WTC11 (cell line): Measurements from ENCODE around the gene KCNG3. TPM values are rescaled to one million over a fixed set of nuclear protein-coding genes. Genes with fewer than 3 reads are reported as not detected.

ENCODE experiments used
- ATAC-seq: fragments of 200-7000 bp; cut with Tn5 transposase; 2 replicates; pipeline ENCODE4 v1.10.0; 2021; ENCODE audit warnings: mild to moderate bottlenecking, moderate library complexity
- CTCF ChIA-PET: fragments of 300-600 bp; sonication (Branson Sonifier 250); formaldehyde crosslinking; loops from one replicate; lab custom pipeline; 2021; ENCODE audit warnings: antibody characterized with exemption; lab: Charles Lee
- POLR2A ChIA-PET: fragments of 350-600 bp; sonication (Branson Sonifier 250); formaldehyde crosslinking; loops from one replicate; lab custom pipeline; 2021; ENCODE audit warnings: antibody characterized with exemption; lab: Charles Lee
- DNase-seq: peaks from one replicate; pipeline ENCODE4 v3.0.0; 2021; ENCODE audit warnings: low spot score
- H3K27ac Mint-ChIP-seq: 2 replicates; pipeline ENCODE4 v1.8.0; 2021; ENCODE audit warnings: mixed read lengths
- H3K27me3 Mint-ChIP-seq: 2 replicates; pipeline ENCODE4 v1.8.0; 2021; ENCODE audit warnings: low read depth, mild to moderate bottlenecking, moderate library complexity, mixed read lengths
- H3K36me3 Mint-ChIP-seq: 2 replicates; pipeline ENCODE4 v1.8.0; 2021; ENCODE audit warnings: mixed read lengths
- H3K4me1 Mint-ChIP-seq: 2 replicates; pipeline ENCODE4 v1.8.0; 2022; ENCODE audit warnings: mixed read lengths
- H3K4me3 Mint-ChIP-seq: 2 replicates; pipeline ENCODE4 v1.8.0; 2021; ENCODE audit warnings: mild to moderate bottlenecking, moderate library complexity, mixed read lengths
- H3K9me3 Mint-ChIP-seq: 2 replicates; pipeline ENCODE4 v1.8.0; 2021; ENCODE audit warnings: mixed read lengths
- ATF1 ChIP-seq: sonication (generic); formaldehyde crosslinking; IDR thresholded peaks from 2 replicates; pipeline ENCODE4 v1.8.1; 2023; ENCODE audit warnings: mild to moderate bottlenecking, moderate library complexity, missing genetic modification reagents
- CBFB ChIP-seq: sonication (generic); formaldehyde crosslinking; IDR thresholded peaks from 2 replicates; pipeline ENCODE4 v1.8.1; 2022; ENCODE audit warnings: mild to moderate bottlenecking, low read depth, missing genetic modification reagents
- CREB1 ChIP-seq: sonication (generic); formaldehyde crosslinking; IDR thresholded peaks from 2 replicates; pipeline ENCODE4 v1.8.0; 2023; ENCODE audit warnings: mild to moderate bottlenecking, missing genetic modification reagents
- CREM ChIP-seq: sonication (generic); formaldehyde crosslinking; IDR thresholded peaks from 2 replicates; pipeline ENCODE4 v1.8.1; 2022; ENCODE audit warnings: mild to moderate bottlenecking, missing genetic modification reagents, moderate library complexity
- ERG ChIP-seq: fragments of 250-450 bp; sonication (Bioruptor Pico); IDR thresholded peaks from 2 replicates; pipeline ENCODE4 v1.8.0; 2021; ENCODE audit warnings: mild to moderate bottlenecking
- FOXP4 ChIP-seq: sonication (generic); formaldehyde crosslinking; IDR thresholded peaks from 2 replicates; pipeline ENCODE4 v1.8.0; 2022; ENCODE audit warnings: mild to moderate bottlenecking, missing genetic modification reagents
- HMGA2 ChIP-seq: fragments of 250-450 bp; sonication (Bioruptor Pico); IDR thresholded peaks from 2 replicates; pipeline ENCODE4 v1.4.0; 2021; ENCODE audit warnings: mild to moderate bottlenecking, moderate library complexity
- HMGXB4 ChIP-seq: sonication (generic); formaldehyde crosslinking; IDR thresholded peaks from 2 replicates; pipeline ENCODE4 v1.8.1; 2023; ENCODE audit warnings: mild to moderate bottlenecking, moderate library complexity, missing genetic modification reagents
- MYBL2 ChIP-seq: sonication (generic); formaldehyde crosslinking; IDR thresholded peaks from 2 replicates; pipeline ENCODE4 v1.8.1; 2023; ENCODE audit warnings: mild to moderate bottlenecking, moderate library complexity, missing genetic modification reagents
- NFE2L1 ChIP-seq: sonication (generic); formaldehyde crosslinking; IDR thresholded peaks from 2 replicates; pipeline ENCODE4 v1.8.1; 2023; ENCODE audit warnings: missing genetic modification reagents
- SMAD3 ChIP-seq: sonication (generic); formaldehyde crosslinking; IDR thresholded peaks from 2 replicates; pipeline ENCODE4 v1.8.0; 2022; ENCODE audit warnings: missing genetic modification reagents, mild to moderate bottlenecking, borderline replicate concordance
- SMAD4 ChIP-seq: sonication (generic); formaldehyde crosslinking; IDR thresholded peaks from 2 replicates; pipeline ENCODE4 v1.8.0; 2022; ENCODE audit warnings: mild to moderate bottlenecking, missing genetic modification reagents
- TEAD4 ChIP-seq: sonication (generic); formaldehyde crosslinking; IDR thresholded peaks from 2 replicates; pipeline ENCODE4 v1.8.0; 2022; ENCODE audit warnings: mild to moderate bottlenecking, missing genetic modification reagents
- USF1 ChIP-seq: sonication (generic); formaldehyde crosslinking; IDR thresholded peaks from 2 replicates; pipeline ENCODE4 v1.8.0; 2022; ENCODE audit warnings: mild to moderate bottlenecking, missing genetic modification reagents
- ZBTB21 ChIP-seq: sonication (generic); formaldehyde crosslinking; IDR thresholded peaks from 2 replicates; pipeline ENCODE4 v1.8.1; 2023; ENCODE audit warnings: mild to moderate bottlenecking, missing genetic modification reagents, borderline replicate concordance
- ZNF281 ChIP-seq: sonication (generic); formaldehyde crosslinking; IDR thresholded peaks from 2 replicates; pipeline ENCODE4 v1.8.0; 2023; ENCODE audit warnings: mild to moderate bottlenecking, missing genetic modification reagents
- ZNF425 ChIP-seq: fragments of 250-450 bp; sonication (Bioruptor Pico); conservative IDR thresholded peaks from 2 replicates; pipeline ENCODE4 v1.9.0; 2021; ENCODE audit warnings: mild to moderate bottlenecking
- ZNF512 ChIP-seq: sonication (generic); formaldehyde crosslinking; IDR thresholded peaks from 2 replicates; pipeline ENCODE4 v1.8.1; 2022; ENCODE audit warnings: missing genetic modification reagents, borderline replicate concordance
- total RNA-seq: library from RNA; stranded (reverse); gene quantifications from 3 replicates; pipeline ENCODE4 v1.2.3, GENCODE V29; 2021

Gene KCNG3
- total RNA-seq, 1 experiment from 2014 or later: 15.5 TPM

- TF ChIP-seq NFE2L1 (CRISPR knock-in tag): no peak
- TF ChIP-seq, all 79 proteins: peak for 0
Measured at GRCh38 chr2:42495611-42496010, 1.8 kb upstream of the KCNG3 start (continued).

- DNase-seq (no peak), ATAC-seq (no peak)
- H3K27ac Mint-ChIP-seq: peak overlapping the region; percentile 99; the same call in 1 of the 2 replicates
- peaks cover 51% of the 10 kb centered on the region for H3K4me1 Mint-ChIP-seq
- H3K4me3 Mint-ChIP-seq: peak overlapping the region; percentile 97
- H3K36me3 Mint-ChIP-seq: no peaks in the 10 kb centered on the region
- TF ChIP-seq ZNF512 (CRISPR knock-in tag): no peak
- no peak for TF ChIP-seq CREB1
- TF ChIP-seq, all 79 proteins: peak for 0
- peaks cover 20% of the 10 kb centered on the region for H3K27me3 Mint-ChIP-seq
- no peaks in the 10 kb centered on the region for H3K9me3 Mint-ChIP-seq
- CTCF ChIA-PET: interaction anchor here (1.0 kb wide), 1 partner anchor 168 kb away, joined by 3 read pairs; no protein-coding TSS in a partner anchor
- POLR2A ChIA-PET: no interaction called here
Measured at GRCh38 chr2:42495234-42495581, 1.4 kb upstream of the KCNG3 start.

- H3K36me3 Mint-ChIP-seq: no peaks in the 10 kb centered on the region
- ATAC-seq: peak; percentile 74
- no peaks in the 10 kb centered on the region for H3K9me3 Mint-ChIP-seq
- DNase-seq: peak; percentile 86
- ChIA-PET POLR2A (interaction anchor here (0.6 kb wide), 1 partner anchor 75 kb away, joined by 3 read pairs; no protein-coding TSS in a partner anchor), CTCF (interaction anchor here (1.0 kb wide), 1 partner anchor 167 kb away, joined by 4 read pairs; no protein-coding TSS in a partner anchor)
- peak overlapping the region; percentile 97 for H3K4me3 Mint-ChIP-seq
- H3K27ac Mint-ChIP-seq: peak overlapping the region; percentile 99
- peaks cover 55% of the 10 kb centered on the region for H3K4me1 Mint-ChIP-seq
- peaks cover 20% of the 10 kb centered on the region for H3K27me3 Mint-ChIP-seq
- TF ChIP-seq HMGXB4 (CRISPR knock-in tag) (peak; percentile 64; the same call in 1 of the 2 replicates), ZBTB21 (CRISPR knock-in tag) (0 out of 2 replicates have a peak, but pooled peaks have one; percentile 1), MYBL2 (peak; percentile 46; the same call in 1 of the 2 replicates), ATF1 (CRISPR knock-in tag) (no peak), NFE2L1 (CRISPR knock-in tag) (no peak), HMGA2 (CRISPR knock-in tag) (no peak), TEAD4 (CRISPR knock-in tag) (no peak), ZNF425 (CRISPR knock-in tag) (no peak), USF1 (CRISPR knock-in tag) (peak; percentile 69; the same call in 1 of the 2 replicates), SMAD4 (CRISPR knock-in tag) (no peak), FOXP4 (CRISPR knock-in tag) (no peak), CREM (CRISPR knock-in tag) (no peak), ERG (CRISPR knock-in tag) (no peak), ZNF281 (CRISPR knock-in tag) (no peak), CBFB (CRISPR knock-in tag) (no peak), SMAD3 (0 out of 2 replicates have a peak, but pooled peaks have one; percentile 68)
Measured at GRCh38 chr2:42494355-42495233, 812 bp upstream of the KCNG3 start.
